K562 (cell line): Measurements from ENCODE around the gene AANAT. TPM values are rescaled to one million over a fixed set of nuclear protein-coding genes. Genes with fewer than 3 reads are reported as not detected.

ENCODE experiments used
- ATAC-seq: fragments of 200-7000 bp; cut with Tn5 transposase; 3 replicates; pipeline ENCODE4 v1.9.1; 2020; ENCODE audit warnings: moderate library complexity
- BruUV-seq: library from RNA; stranded (reverse); fragments of 400-500 nt; replicated peaks from 2 replicates; lab custom pipeline; 2021; lab: Mats Ljungman, UMichigan
- CTCF ChIA-PET: fragments of 300-600 bp; formaldehyde crosslinking; extraction: SDS; loops from one replicate; lab custom pipeline; 2021; ENCODE audit warnings: low intra/inter-chr PET ratio; lab: Yijun Ruan, JAX
- POLR2A ChIA-PET: fragments of 300-600, 350-650 bp; sonication (Branson Sonifier 250); formaldehyde crosslinking; extraction: SDS; loops from one replicate; lab custom pipeline; 2021; ENCODE audit warnings: antibody characterized with exemption, inconsistent platforms; lab: Yijun Ruan, JAX
- DNase-seq, 4 experiments: peaks; one replicate each; pipeline versions ENCODE4 v3.0.0 to v3.0.0-alpha.2; 2011 to 2018; ENCODE audit warnings: low spot score in 3 of 4, mixed read lengths in 3 of 4; ENCODE audit errors: extremely low read depth in 1 of 4
- FAIRE-seq: peaks from 2 replicates; lab custom pipeline; 2011; peaks lifted over from hg19 to GRCh38; lab: Jason Lieb, UNC
- H2AFZ ChIP-seq: 2 replicates; pipeline ENCODE4 v1.6.0; 2011; ENCODE audit warnings: low read depth, low read length, control low read depth, inconsistent platforms
- H3K27ac ChIP-seq: fragments of 200-600 bp; 3 replicates; pipeline ENCODE4 v1.8.0; 2011; ENCODE audit warnings: low read depth, mild to moderate bottlenecking, control low read depth, inconsistent platforms, low read length, moderate library complexity, mixed read lengths; ENCODE audit errors: extremely low read depth
- H3K27me3 ChIP-seq, 2 experiments: fragments of 300-600 bp in 1 of 2; 2 replicates in 1 of 2; 3 replicates in 1 of 2; pipeline versions ENCODE4 v1.6.0 to v1.8.0; 2011; ENCODE audit warnings: inconsistent platforms in 2 of 2, low read length in 2 of 2, mild to moderate bottlenecking in 1 of 2, mixed read lengths in 1 of 2, moderate library complexity in 1 of 2; ENCODE audit not compliant: control insufficient read depth in 2 of 2, insufficient read depth in 2 of 2
- H3K36me3 ChIP-seq: fragments of 300-600 bp; 3 replicates; pipeline ENCODE4 v1.8.0; 2011; ENCODE audit warnings: mild to moderate bottlenecking, low read length, inconsistent platforms; ENCODE audit not compliant: control insufficient read depth, insufficient read depth
- H3K4me1 ChIP-seq, 2 experiments: fragments of 200-600 bp in 1 of 2; replicated peaks in 1 of 2; 2 replicates in 1 of 2; 3 replicates in 1 of 2; pipeline versions ENCODE4 v1.5.1 to v1.8.0; 2011; ENCODE audit warnings: inconsistent platforms in 2 of 2, low read length in 2 of 2, mild to moderate bottlenecking in 1 of 2, mixed read lengths in 1 of 2, moderate library complexity in 1 of 2; ENCODE audit not compliant: control insufficient read depth in 2 of 2, insufficient read depth in 2 of 2
- H3K4me2 ChIP-seq: 2 replicates; pipeline ENCODE4 v1.6.1; 2011; ENCODE audit warnings: low read length, control low read depth, inconsistent platforms, mixed read lengths; ENCODE audit not compliant: insufficient read depth
- H3K4me3 ChIP-seq: fragments of 200-600 bp; sonication (generic), shearing (Covaris generic); 2 replicates; pipeline ENCODE4 v1.5.1; 2016; ENCODE audit warnings: control low read depth, inconsistent platforms
- H3K79me2 ChIP-seq: fragments of 200-600 bp; 3 replicates; pipeline ENCODE4 v1.8.0; 2011; ENCODE audit warnings: low read length, inconsistent platforms; ENCODE audit not compliant: control insufficient read depth, insufficient read depth
- H3K9ac ChIP-seq, 2 experiments: 2 replicates each; pipeline versions ENCODE4 v1.6.0 to v1.6.1; 2011; ENCODE audit warnings: low read depth in 2 of 2, low read length in 2 of 2, control low read depth in 1 of 2, inconsistent platforms in 1 of 2, mild to moderate bottlenecking in 1 of 2, mixed read lengths in 1 of 2; ENCODE audit not compliant: insufficient read depth in 1 of 2
- H3K9me1 ChIP-seq: one replicate; pipeline ENCODE4 v1.6.0; 2011; ENCODE audit warnings: inconsistent platforms, mild to moderate bottlenecking, low read length, moderate library complexity; ENCODE audit not compliant: control insufficient read depth, insufficient read depth
- H3K9me3 ChIP-seq: replicated peaks from 2 replicates; pipeline ENCODE4 v1.5.1; 2011; ENCODE audit warnings: low read depth, low read length, inconsistent platforms; ENCODE audit not compliant: control insufficient read depth, insufficient read depth
- H4K20me1 ChIP-seq: replicated peaks from 2 replicates; pipeline ENCODE4 v1.6.1; 2011; ENCODE audit warnings: low read length, inconsistent platforms, mixed read lengths; ENCODE audit not compliant: control insufficient read depth, insufficient read depth
- ATF3 ChIP-seq, 2 experiments: fragments of 450-650 bp in 1 of 2; sonication (generic) in 1 of 2; formaldehyde crosslinking in 1 of 2; IDR thresholded peaks in 1 of 2; conservative IDR thresholded peaks in 1 of 2; 2 replicates each; pipeline versions ENCODE4 v1.6.1 to v1.8.1; 2016 to 2023; ENCODE audit warnings: mild to moderate bottlenecking in 2 of 2, moderate library complexity in 2 of 2, inconsistent platforms in 1 of 2, missing genetic modification reagents in 1 of 2
- GABPA ChIP-seq: fragments of 200-800 bp; sonication (Bioruptor generic); conservative IDR thresholded peaks from 2 replicates; pipeline ENCODE4 v1.6.1; 2016; ENCODE audit warnings: low read depth, missing genetic modification characterization, missing compliant biosample characterization
- HDAC2 ChIP-seq: fragments of 450-650 bp; IDR thresholded peaks from 2 replicates; pipeline ENCODE4 v1.6.1; 2016; ENCODE audit warnings: mild to moderate bottlenecking
- KHSRP ChIP-seq: fragments of 450-650 bp; IDR thresholded peaks from 2 replicates; pipeline ENCODE4 v1.6.1; 2017
- KLF6 ChIP-seq: fragments of 250-450 bp; sonication (Bioruptor Pico); IDR thresholded peaks from 2 replicates; pipeline ENCODE4 v1.4.0; 2020; ENCODE audit warnings: mild to moderate bottlenecking, moderate library complexity, borderline replicate concordance
- RBM22 ChIP-seq: fragments of 200-400 bp; formaldehyde crosslinking; IDR thresholded peaks from 2 replicates; pipeline ENCODE4 v1.6.1; 2018; ENCODE audit warnings: low read length, low read depth; ENCODE audit not compliant: poor library complexity, severe bottlenecking
- RCOR1 ChIP-seq, 2 experiments: IDR thresholded peaks; 2 replicates each; pipeline ENCODE4 v1.6.1; 2012; ENCODE audit warnings: low read depth in 2 of 2, low read length in 2 of 2, borderline replicate concordance in 1 of 2, improper control_type of control experiment in 1 of 2
- SMARCA5 ChIP-seq: fragments of 450-650 bp; IDR thresholded peaks from 2 replicates; pipeline ENCODE4 v1.6.1; 2016
- SMARCC2 ChIP-seq: fragments of 450-650 bp; IDR thresholded peaks from 2 replicates; pipeline ENCODE4 v1.6.1; 2017; ENCODE audit warnings: antibody characterized with exemption, moderate library complexity, mild to moderate bottlenecking, low read depth
- TCF3 ChIP-seq: sonication (generic); formaldehyde crosslinking; IDR thresholded peaks from 2 replicates; pipeline ENCODE4 v1.4.0; 2020; ENCODE audit warnings: mild to moderate bottlenecking, missing genetic modification reagents
- ZNF431 ChIP-seq: sonication (generic); formaldehyde crosslinking; IDR thresholded peaks from 2 replicates; pipeline ENCODE4 v1.8.0; 2022; ENCODE audit warnings: mild to moderate bottlenecking, missing genetic modification reagents
- ZNF644 ChIP-seq: fragments of 200-800 bp; sonication (Bioruptor generic); IDR thresholded peaks from 2 replicates; pipeline ENCODE4 v1.6.1; 2016; ENCODE audit warnings: low read depth, missing genetic modification characterization, missing compliant biosample characterization
- WGBS: fragments of 100-300 bp; shearing (Covaris generic); methylation state at CpG from one replicate; pipeline ENCODE4 v1.1.6; 2016; ENCODE audit warnings: low coverage, mixed read lengths; ENCODE audit not compliant: insufficient coverage; ENCODE audit errors: missing lambda C conversion rate; 5-methylcytosine and 5-hydroxymethylcytosine counted together
- in situ Hi-C: fragments of 300-500 bp; cut with MboI; formaldehyde crosslinking; loops from 4 replicates; pipeline ENCODE4 v1.15.0; 2018; ENCODE audit warnings: inconsistent platforms, mixed read lengths
- intact Hi-C: fragments of 100-400 bp; cut with micrococcal nuclease; formaldehyde crosslinking; loops from 2 replicates; pipeline ENCODE4 v1.14.2; 2022
- polyA plus RNA-seq, 8 experiments: library from polyadenylated mRNA; depleted of rRNA in 4 of 8; stranded (reverse) in 5 of 8; unstranded in 3 of 8; fragments of >200 nt; fragmentation: Nextera tagmentation in 2 of 8; fragmentation: Illumina TruSeq in 1 of 8; extraction: Ambion mirVana in 2 of 8; extraction: Trizol in 1 of 8; gene quantifications; 2 replicates each; pipeline versions ENCODE4 v1.2.1 to v1.2.3, GENCODE V29; 2011 to 2014; ENCODE audit warnings: inconsistent platforms in 1 of 8, missing spikeins in 1 of 8
- total RNA-seq, 7 experiments: library from RNA; depleted of rRNA in 6 of 7; stranded (reverse); fragments of >200 nt in 6 of 7; fragmentation: Illumina TruSeq in 2 of 7; extraction: Trizol in 2 of 7; gene quantifications; 2 replicates each; pipeline versions ENCODE4 v1.2.1 to v1.2.3, GENCODE V29; 2011 to 2021; ENCODE audit warnings: low replicate concordance in 1 of 7
- TF ChIP-seq, protein P1 (sequence below): fragments of 450-650 bp; IDR thresholded peaks from 2 replicates; pipeline ENCODE4 v1.6.1; 2016; ENCODE audit warnings: antibody characterized with exemption
- TF ChIP-seq, protein P2 (sequence below), 2 experiments: fragments of 150-350 bp in 1 of 2; IDR thresholded peaks; 2 replicates each; pipeline ENCODE4 v1.6.1; 2012 to 2016; ENCODE audit warnings: low read depth in 2 of 2, low read length in 2 of 2, mild to moderate bottlenecking in 1 of 2, moderate library complexity in 1 of 2

The AANAT gene
- total and polyA plus RNA-seq, 9 of the 15 experiments (the other 6 are each of a cell fraction or from before 2014, with no cell fraction given), result not detected

- intact Hi-C loops (no loop called here), in situ Hi-C loops (no loop called here)
- Histone ChIP-seq H3K9ac (peak overlapping the region; percentile 18 to 83; a peak in 3 of 4 replicates), H3K4me1 (peaks cover 61 to 79% of the 10 kb centered on the region in 2 experiments), H3K79me2 (peaks cover 99% of the 10 kb centered on the region), H3K9me1 (peaks cover 3% of the 10 kb centered on the region), H3K27ac (peak overlapping the region; percentile 78), H3K36me3 (peaks cover 12% of the 10 kb centered on the region; the same call in 1 of the 3 replicates), H3K27me3 (no peaks in the 10 kb centered on the region), H3K4me3 (no peak overlapping the region), H3K9me3 (no peaks in the 10 kb centered on the region), H3K4me2 (peak overlapping the region; percentile 73), H2AFZ (no peak overlapping the region), H4K20me1 (peaks cover 25% of the 10 kb centered on the region; the same call in 1 of the 2 replicates)
- ChIA-PET POLR2A (interaction anchor here (0.6 to 2.7 kb wide), 4 partner anchors 8 to 147 kb away, joined by 3 to 9 read pairs (median 5); no protein-coding TSS in a partner anchor), CTCF (interaction anchor here (0.5 to 0.7 kb wide), 2 partner anchors 333 to 370 kb away, joined by 3 to 4 read pairs; partner anchors contain the start of gene SRP68)
- FAIRE-seq, result peak; percentile 70
- peak in 2 of 4 experiments; percentile 46 to 50 for DNase-seq
- peak; percentile 53 for ATAC-seq
- BruUV-seq, result no TSS peak
- WGBS, result 44% methylated on average over 7 of the region's 8 CpGs
- 0 out of 2 replicates have a peak, but pooled peaks have one; percentile 9 for TF ChIP-seq TCF3 (CRISPR knock-in tag)
- 0 out of 2 replicates have a peak, but pooled peaks have one; percentile 15 for TF ChIP-seq HDAC2
- TF ChIP-seq ZNF644 (tag), result no peak
- TF ChIP-seq KLF6 (CRISPR knock-in tag), result no peak
- TF ChIP-seq, protein P1, sequence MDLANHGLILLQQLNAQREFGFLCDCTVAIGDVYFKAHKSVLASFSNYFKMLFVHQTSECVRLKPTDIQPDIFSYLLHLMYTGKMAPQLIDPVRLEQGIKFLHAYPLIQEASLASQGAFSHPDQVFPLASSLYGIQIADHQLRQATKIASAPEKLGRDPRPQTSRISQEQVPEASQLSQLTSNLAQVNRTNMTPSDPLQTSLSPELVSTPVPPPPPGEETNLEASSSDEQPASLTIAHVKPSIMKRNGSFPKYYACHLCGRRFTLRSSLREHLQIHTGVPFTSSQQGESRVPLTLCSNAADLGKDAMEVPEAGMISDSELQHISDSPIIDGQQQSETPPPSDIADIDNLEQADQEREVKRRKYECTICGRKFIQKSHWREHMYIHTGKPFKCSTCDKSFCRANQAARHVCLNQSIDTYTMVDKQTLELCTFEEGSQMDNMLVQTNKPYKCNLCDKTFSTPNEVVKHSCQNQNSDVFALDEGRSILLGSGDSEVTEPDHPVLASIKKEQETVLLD, result no peak
- TF ChIP-seq SMARCA5, result peak; percentile 71; the same call in 1 of the 2 replicates
- no peak for TF ChIP-seq ZNF431
- no peak for TF ChIP-seq KHSRP
- TF ChIP-seq GABPA (tag), result no peak
- no peak for TF ChIP-seq RBM22
- TF ChIP-seq RCOR1 (IDR thresholded peaks at IDR 0.05; ENCODE audit: borderline replicate concordance in 1 of 2, low read depth in 2 of 2, low read length in 2 of 2), result 0 out of 4 replicates have a peak, but pooled peaks of 1 of the 2 experiments have one; percentile 5
- TF ChIP-seq, protein P2, sequence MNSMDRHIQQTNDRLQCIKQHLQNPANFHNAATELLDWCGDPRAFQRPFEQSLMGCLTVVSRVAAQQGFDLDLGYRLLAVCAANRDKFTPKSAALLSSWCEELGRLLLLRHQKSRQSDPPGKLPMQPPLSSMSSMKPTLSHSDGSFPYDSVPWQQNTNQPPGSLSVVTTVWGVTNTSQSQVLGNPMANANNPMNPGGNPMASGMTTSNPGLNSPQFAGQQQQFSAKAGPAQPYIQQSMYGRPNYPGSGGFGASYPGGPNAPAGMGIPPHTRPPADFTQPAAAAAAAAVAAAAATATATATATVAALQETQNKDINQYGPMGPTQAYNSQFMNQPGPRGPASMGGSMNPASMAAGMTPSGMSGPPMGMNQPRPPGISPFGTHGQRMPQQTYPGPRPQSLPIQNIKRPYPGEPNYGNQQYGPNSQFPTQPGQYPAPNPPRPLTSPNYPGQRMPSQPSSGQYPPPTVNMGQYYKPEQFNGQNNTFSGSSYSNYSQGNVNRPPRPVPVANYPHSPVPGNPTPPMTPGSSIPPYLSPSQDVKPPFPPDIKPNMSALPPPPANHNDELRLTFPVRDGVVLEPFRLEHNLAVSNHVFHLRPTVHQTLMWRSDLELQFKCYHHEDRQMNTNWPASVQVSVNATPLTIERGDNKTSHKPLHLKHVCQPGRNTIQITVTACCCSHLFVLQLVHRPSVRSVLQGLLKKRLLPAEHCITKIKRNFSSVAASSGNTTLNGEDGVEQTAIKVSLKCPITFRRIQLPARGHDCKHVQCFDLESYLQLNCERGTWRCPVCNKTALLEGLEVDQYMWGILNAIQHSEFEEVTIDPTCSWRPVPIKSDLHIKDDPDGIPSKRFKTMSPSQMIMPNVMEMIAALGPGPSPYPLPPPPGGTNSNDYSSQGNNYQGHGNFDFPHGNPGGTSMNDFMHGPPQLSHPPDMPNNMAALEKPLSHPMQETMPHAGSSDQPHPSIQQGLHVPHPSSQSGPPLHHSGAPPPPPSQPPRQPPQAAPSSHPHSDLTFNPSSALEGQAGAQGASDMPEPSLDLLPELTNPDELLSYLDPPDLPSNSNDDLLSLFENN (IDR thresholded peaks at IDR 0.05; ENCODE audit: low read depth in 2 of 2, low read length in 2 of 2), result no peak
- TF ChIP-seq SMARCC2, result peak; percentile 67
- TF ChIP-seq ATF3 (IDR thresholded peaks at IDR 0.05), result peak; percentile 59
- no peak for TF ChIP-seq ATF3 (CRISPR knock-in tag; conservative IDR thresholded peaks at IDR 0.05)
These were observed 24.8 kb upstream of the AANAT start for GRCh38 chr17:76442341-76443338.
